NCI-H2029 (cell line): ENCODE results near the gene ARHGEF7.
"Not testable (repeated sequence)": the region's sequence is repeated elsewhere in the genome, so short reads cannot be mapped to it uniquely, and the experiment has no call there.

ENCODE experiments used
- DNase-seq: peaks from one replicate; lab custom pipeline; 2025; lab: John Stamatoyannopoulos, UW

Gene ARHGEF7

GRCh38 chr13:111253365-111253872 lies 138.3 kb downstream of the ARHGEF7 start:
- no peak for DNase-seq

GRCh38 chr13:111255228-111255790 lies 140.2 kb downstream of the ARHGEF7 start:
- DNase-seq, result no peak

- no peak for DNase-seq
These were observed 141.3 kb downstream of the ARHGEF7 start for GRCh38 chr13:111256458-111256857.

GRCh38 chr13:111256946-111257345 lies 141.8 kb downstream of the ARHGEF7 start:
- DNase-seq, result no peak

GRCh38 chr13:111257899-111258298 lies 142.8 kb downstream of the ARHGEF7 start:
- DNase-seq, result not testable (repeated sequence)

- DNase-seq, result no peak
These were observed 143.5 kb downstream of the ARHGEF7 start for GRCh38 chr13:111258637-111259036.

- peak; percentile 28 for DNase-seq
These were observed 143.9 kb downstream of the ARHGEF7 start for GRCh38 chr13:111259058-111259457.

GRCh38 chr13:111261326-111261725 lies 146.2 kb downstream of the ARHGEF7 start:
- no peak for DNase-seq

GRCh38 chr13:111262281-111262680 lies 147.2 kb downstream of the ARHGEF7 start:
- DNase-seq, result no peak

GRCh38 chr13:111262715-111263114 lies 147.6 kb downstream of the ARHGEF7 start:
- DNase-seq, result no peak

GRCh38 chr13:111263566-111263965 lies 148.5 kb downstream of the ARHGEF7 start:
- DNase-seq, result no peak

- no peak for DNase-seq
These were observed 150.0 kb downstream of the ARHGEF7 start for GRCh38 chr13:111265006-111265700.

GRCh38 chr13:111265701-111266035 lies 150.6 kb downstream of the ARHGEF7 start:
- no peak for DNase-seq

GRCh38 chr13:111267205-111267604 lies 152.1 kb downstream of the ARHGEF7 start:
- DNase-seq, result no peak

GRCh38 chr13:111267784-111268183 lies 152.7 kb downstream of the ARHGEF7 start:
- DNase-seq, result no peak

GRCh38 chr13:111269508-111269907 lies 154.4 kb downstream of the ARHGEF7 start:
- no peak for DNase-seq

GRCh38 chr13:111270126-111270525 lies 155.0 kb downstream of the ARHGEF7 start:
- DNase-seq, result no peak

- no peak for DNase-seq
These were observed 155.9 kb downstream of the ARHGEF7 start for GRCh38 chr13:111270765-111271698.

- DNase-seq, result no peak
These were observed 157.0 kb downstream of the ARHGEF7 start for GRCh38 chr13:111272117-111272516.

- DNase-seq, result no peak
These were observed 160.3 kb downstream of the ARHGEF7 start for GRCh38 chr13:111275382-111275781.

GRCh38 chr13:111275995-111276618 lies 161.0 kb downstream of the ARHGEF7 start:
- no peak for DNase-seq

GRCh38 chr13:111278258-111278657 lies 163.1 kb downstream of the ARHGEF7 start:
- DNase-seq, result no peak
